ENCODE data around the gene DNAJB8.
A peak's percentile ranks its signal among the peaks of the same experiment; 100 is the strongest.

DNAJB8 gene

GRCh38 chr3:128499724-128500275, 33.1 kb upstream of the DNAJB8 start:
- H3K4me3 ChIP-seq (ENCODE audit: low read depth, low read length), result no peak overlapping the region
- DNase-seq (ENCODE audit: low read depth), result no peak
- no peak for TF ChIP-seq CTCF (IDR thresholded peaks at IDR 0.05; ENCODE audit: low read depth, low read length, missing control alignments)

- DNase-seq (ENCODE audit: low read depth), result no peak
- no peak overlapping the region for H3K4me3 ChIP-seq (ENCODE audit: low read depth, low read length)
- no peak for TF ChIP-seq CTCF (IDR thresholded peaks at IDR 0.05; ENCODE audit: low read depth, low read length, missing control alignments)
Observed at GRCh38 chr3:128498901-128499530, 32.3 kb upstream of the DNAJB8 start.

- no peak overlapping the region for H3K4me3 ChIP-seq (ENCODE audit: low read depth, low read length)
- TF ChIP-seq CTCF (IDR thresholded peaks at IDR 0.05; ENCODE audit: low read depth, low read length, missing control alignments), result no peak
- DNase-seq (ENCODE audit: low read depth), result no peak
Observed at GRCh38 chr3:128498127-128498626, 31.5 kb upstream of the DNAJB8 start.

- peak overlapping the region; percentile 43 for H3K4me3 ChIP-seq (ENCODE audit: low read depth, low read length)
- peak; percentile 68 for TF ChIP-seq CTCF (IDR thresholded peaks at IDR 0.05; ENCODE audit: low read depth, low read length, missing control alignments)
- no peak for DNase-seq (ENCODE audit: low read depth)
Observed at GRCh38 chr3:128497305-128498126, 30.8 kb upstream of the DNAJB8 start.

- no peak for TF ChIP-seq CTCF (IDR thresholded peaks at IDR 0.05; ENCODE audit: low read depth, low read length, missing control alignments)
- DNase-seq (ENCODE audit: low read depth), result no peak
- H3K4me3 ChIP-seq (ENCODE audit: low read depth, low read length), result no peak overlapping the region
Observed at GRCh38 chr3:128496602-128497304, 30.1 kb upstream of the DNAJB8 start.

- no peak overlapping the region for H3K4me3 ChIP-seq (ENCODE audit: low read depth, low read length)
- DNase-seq (ENCODE audit: low read depth), result no peak
- no peak for TF ChIP-seq CTCF (IDR thresholded peaks at IDR 0.05; ENCODE audit: low read depth, low read length, missing control alignments)
Observed at GRCh38 chr3:128496019-128496601, 29.4 kb upstream of the DNAJB8 start.
